ENCODE results near the gene TLDC2.
"Not testable (repeated sequence)": the region's sequence is repeated elsewhere in the genome, so short reads cannot be mapped to it uniquely, and the experiment has no call there.

TLDC2 gene

GRCh38 chr20:36872852-36873251, 3.1 kb upstream of the TLDC2 start:
- Histone ChIP-seq H3K9me3 (ENCODE audit: control insufficient read depth in 2 of 2, low read length in 2 of 2) (no peaks in the 10 kb centered on the region), H3K4me3 (ENCODE audit: low read length in 2 of 2) (no peak overlapping the region), H3K27me3 (ENCODE audit: control insufficient read depth in 1 of 2, insufficient read depth in 2 of 2, low read length in 2 of 2) (no peaks in the 10 kb centered on the region), H3K27ac (ENCODE audit: low read length) (no peak overlapping the region), H3K9ac (ENCODE audit: low read length in 2 of 2) (no peak overlapping the region), H3K4me1 (ENCODE audit: control insufficient read depth, insufficient read depth, low read length) (no peaks in the 10 kb centered on the region), H3K36me3 (ENCODE audit: control insufficient read depth in 2 of 2, insufficient read depth in 2 of 2, low read length in 2 of 2) (no peaks in the 10 kb centered on the region)

- H3K9ac ChIP-seq (ENCODE audit: low read length in 2 of 2): no peak overlapping the region
- H3K4me1 ChIP-seq (ENCODE audit: control insufficient read depth, insufficient read depth, low read length): no peaks in the 10 kb centered on the region
- no peak overlapping the region for H3K4me3 ChIP-seq (ENCODE audit: low read length in 2 of 2)
- no peaks in the 10 kb centered on the region for H3K9me3 ChIP-seq (ENCODE audit: control insufficient read depth in 2 of 2, low read length in 2 of 2)
- H3K27ac ChIP-seq (ENCODE audit: low read length): no peak overlapping the region
- no peaks in the 10 kb centered on the region for H3K36me3 ChIP-seq (ENCODE audit: control insufficient read depth in 2 of 2, insufficient read depth in 2 of 2, low read length in 2 of 2)
- H3K27me3 ChIP-seq (ENCODE audit: control insufficient read depth in 1 of 2, insufficient read depth in 2 of 2, low read length in 2 of 2): no peaks in the 10 kb centered on the region
Measured at GRCh38 chr20:36873498-36874189, 2.3 kb upstream of the TLDC2 start.

- not testable (repeated sequence) for H3K9ac ChIP-seq (ENCODE audit: low read length in 2 of 2); H3K36me3 ChIP-seq (ENCODE audit: control insufficient read depth in 2 of 2, insufficient read depth in 2 of 2, low read length in 2 of 2); H3K4me3 ChIP-seq (ENCODE audit: low read length in 2 of 2); H3K4me1 ChIP-seq (ENCODE audit: control insufficient read depth, insufficient read depth, low read length); H3K27me3 ChIP-seq (ENCODE audit: control insufficient read depth in 1 of 2, insufficient read depth in 2 of 2, low read length in 2 of 2); H3K9me3 ChIP-seq (ENCODE audit: control insufficient read depth in 2 of 2, low read length in 2 of 2); H3K27ac ChIP-seq (ENCODE audit: low read length)
Measured at GRCh38 chr20:36875093-36875492, 845 bp upstream of the TLDC2 start.

- Histone ChIP-seq H3K36me3 (ENCODE audit: control insufficient read depth in 2 of 2, insufficient read depth in 2 of 2, low read length in 2 of 2) (no peaks in the 10 kb centered on the region), H3K9me3 (ENCODE audit: control insufficient read depth in 2 of 2, low read length in 2 of 2) (no peaks in the 10 kb centered on the region), H3K27me3 (ENCODE audit: control insufficient read depth in 1 of 2, insufficient read depth in 2 of 2, low read length in 2 of 2) (no peaks in the 10 kb centered on the region), H3K4me1 (ENCODE audit: control insufficient read depth, insufficient read depth, low read length) (no peaks in the 10 kb centered on the region), H3K4me3 (ENCODE audit: low read length in 2 of 2) (no peak overlapping the region), H3K9ac (ENCODE audit: low read length in 2 of 2) (no peak overlapping the region), H3K27ac (ENCODE audit: low read length) (no peak overlapping the region)
Measured at GRCh38 chr20:36876473-36876833, 515 bp downstream of the TLDC2 start.

- Histone ChIP-seq H3K27me3 (ENCODE audit: control insufficient read depth in 1 of 2, insufficient read depth in 2 of 2, low read length in 2 of 2) (no peaks in the 10 kb centered on the region), H3K9ac (ENCODE audit: low read length in 2 of 2) (no peak overlapping the region), H3K9me3 (ENCODE audit: control insufficient read depth in 2 of 2, low read length in 2 of 2) (no peaks in the 10 kb centered on the region), H3K27ac (ENCODE audit: low read length) (no peak overlapping the region), H3K4me3 (ENCODE audit: low read length in 2 of 2) (no peak overlapping the region), H3K4me1 (ENCODE audit: control insufficient read depth, insufficient read depth, low read length) (no peaks in the 10 kb centered on the region), H3K36me3 (ENCODE audit: control insufficient read depth in 2 of 2, insufficient read depth in 2 of 2, low read length in 2 of 2) (no peaks in the 10 kb centered on the region)
Measured at GRCh38 chr20:36878941-36879340, 3.0 kb downstream of the TLDC2 start.

- Histone ChIP-seq H3K27ac (ENCODE audit: low read length) (no peak overlapping the region), H3K4me1 (ENCODE audit: control insufficient read depth, insufficient read depth, low read length) (no peaks in the 10 kb centered on the region), H3K4me3 (ENCODE audit: low read length in 2 of 2) (no peak overlapping the region), H3K9me3 (ENCODE audit: control insufficient read depth in 2 of 2, low read length in 2 of 2) (no peaks in the 10 kb centered on the region), H3K36me3 (ENCODE audit: control insufficient read depth in 2 of 2, insufficient read depth in 2 of 2, low read length in 2 of 2) (no peaks in the 10 kb centered on the region), H3K27me3 (ENCODE audit: control insufficient read depth in 1 of 2, insufficient read depth in 2 of 2, low read length in 2 of 2) (no peaks in the 10 kb centered on the region), H3K9ac (ENCODE audit: low read length in 2 of 2) (no peak overlapping the region)
Measured at GRCh38 chr20:36880741-36881250, 4.9 kb downstream of the TLDC2 start.

GRCh38 chr20:36881331-36881730, 5.4 kb downstream of the TLDC2 start:
- Histone ChIP-seq H3K27ac (ENCODE audit: low read length) (no peak overlapping the region), H3K4me1 (ENCODE audit: control insufficient read depth, insufficient read depth, low read length) (no peaks in the 10 kb centered on the region), H3K4me3 (ENCODE audit: low read length in 2 of 2) (no peak overlapping the region), H3K9me3 (ENCODE audit: control insufficient read depth in 2 of 2, low read length in 2 of 2) (no peaks in the 10 kb centered on the region), H3K27me3 (ENCODE audit: control insufficient read depth in 1 of 2, insufficient read depth in 2 of 2, low read length in 2 of 2) (no peaks in the 10 kb centered on the region), H3K36me3 (ENCODE audit: control insufficient read depth in 2 of 2, insufficient read depth in 2 of 2, low read length in 2 of 2) (no peaks in the 10 kb centered on the region), H3K9ac (ENCODE audit: low read length in 2 of 2) (no peak overlapping the region)

- Histone ChIP-seq H3K9ac (ENCODE audit: low read length in 2 of 2) (no peak overlapping the region), H3K36me3 (ENCODE audit: control insufficient read depth in 2 of 2, insufficient read depth in 2 of 2, low read length in 2 of 2) (no peaks in the 10 kb centered on the region), H3K4me1 (ENCODE audit: control insufficient read depth, insufficient read depth, low read length) (peaks cover 3% of the 10 kb centered on the region), H3K4me3 (ENCODE audit: low read length in 2 of 2) (no peak overlapping the region), H3K9me3 (ENCODE audit: control insufficient read depth in 2 of 2, low read length in 2 of 2) (no peaks in the 10 kb centered on the region), H3K27me3 (ENCODE audit: control insufficient read depth in 1 of 2, insufficient read depth in 2 of 2, low read length in 2 of 2) (no peaks in the 10 kb centered on the region), H3K27ac (ENCODE audit: low read length) (no peak overlapping the region)
Measured at GRCh38 chr20:36881888-36882287, 6.0 kb downstream of the TLDC2 start.

- Histone ChIP-seq H3K27me3 (ENCODE audit: control insufficient read depth in 1 of 2, insufficient read depth in 2 of 2, low read length in 2 of 2) (no peaks in the 10 kb centered on the region), H3K4me1 (ENCODE audit: control insufficient read depth, insufficient read depth, low read length) (peaks cover 10% of the 10 kb centered on the region), H3K27ac (ENCODE audit: low read length) (no peak overlapping the region), H3K4me3 (ENCODE audit: low read length in 2 of 2) (no peak overlapping the region), H3K36me3 (ENCODE audit: control insufficient read depth in 2 of 2, insufficient read depth in 2 of 2, low read length in 2 of 2) (no peaks in the 10 kb centered on the region), H3K9me3 (ENCODE audit: control insufficient read depth in 2 of 2, low read length in 2 of 2) (no peaks in the 10 kb centered on the region), H3K9ac (ENCODE audit: low read length in 2 of 2) (no peak overlapping the region)
Measured at GRCh38 chr20:36883977-36884535, 8.1 kb downstream of the TLDC2 start.

GRCh38 chr20:36885356-36885755, 9.4 kb downstream of the TLDC2 start:
- peaks cover 10% of the 10 kb centered on the region for H3K4me1 ChIP-seq (ENCODE audit: control insufficient read depth, insufficient read depth, low read length)
- H3K27ac ChIP-seq (ENCODE audit: low read length): no peak overlapping the region
- no peak overlapping the region for H3K4me3 ChIP-seq (ENCODE audit: low read length in 2 of 2)
- peaks cover 0 to 7% of the 10 kb centered on the region in 2 donors for H3K36me3 ChIP-seq (ENCODE audit: control insufficient read depth in 2 of 2, insufficient read depth in 2 of 2, low read length in 2 of 2)
- H3K9me3 ChIP-seq (ENCODE audit: control insufficient read depth in 2 of 2, low read length in 2 of 2): no peaks in the 10 kb centered on the region
- no peak overlapping the region for H3K9ac ChIP-seq (ENCODE audit: low read length in 2 of 2)
- H3K27me3 ChIP-seq (ENCODE audit: control insufficient read depth in 1 of 2, insufficient read depth in 2 of 2, low read length in 2 of 2): no peaks in the 10 kb centered on the region
